Smooth muscle cell (in vitro differentiated cells): ENCODE results near the gene TSPOAP1. TPM values are rescaled to one million over a fixed set of nuclear protein-coding genes. Genes with fewer than 3 reads are reported as not detected.

ENCODE experiments used
- DNase-seq: peaks from one replicate; lab custom pipeline; 2025; ENCODE audit not compliant: unreplicated experiment; lab: John Stamatoyannopoulos, UW
- H2AFZ ChIP-seq: fragments of 200-600 bp; sonication (generic); 2 replicates; pipeline ENCODE4 v1.6.0; 2016; ENCODE audit warnings: antibody characterized with exemption, low read depth, mild to moderate bottlenecking
- H3F3A ChIP-seq: fragments of 200-600 bp; sonication (generic); 2 replicates; pipeline ENCODE4 v1.6.0; 2017; ENCODE audit warnings: antibody characterized with exemption, low read depth
- H3K27ac ChIP-seq: fragments of 200-600 bp; sonication (generic); 2 replicates; pipeline ENCODE4 v1.5.1; 2016; ENCODE audit warnings: low read depth, mild to moderate bottlenecking
- H3K27me3 ChIP-seq: fragments of 200-600 bp; sonication (generic); 2 replicates; pipeline ENCODE4 v1.6.1; 2016; ENCODE audit warnings: low read depth, mild to moderate bottlenecking
- H3K36me3 ChIP-seq: fragments of 200-600 bp; sonication (generic); 2 replicates; pipeline ENCODE4 v1.5.1; 2016; ENCODE audit warnings: low read depth
- H3K4me1 ChIP-seq: fragments of 200-600 bp; sonication (generic); 2 replicates; pipeline ENCODE4 v1.5.1; 2016; ENCODE audit warnings: low read depth
- H3K4me2 ChIP-seq: fragments of 200-600 bp; sonication (generic); 2 replicates; pipeline ENCODE4 v1.6.0; 2016; ENCODE audit warnings: mild to moderate bottlenecking
- H3K4me3 ChIP-seq: fragments of 200-600 bp; sonication (generic); 2 replicates; pipeline ENCODE4 v1.5.1; 2016; ENCODE audit warnings: mild to moderate bottlenecking
- H3K79me2 ChIP-seq: fragments of 200-600 bp; sonication (generic); 2 replicates; pipeline ENCODE4 v1.6.0; 2016; ENCODE audit warnings: low read depth, mild to moderate bottlenecking
- H3K9ac ChIP-seq: fragments of 200-600 bp; sonication (generic); 2 replicates; pipeline ENCODE4 v1.6.0; 2016; ENCODE audit warnings: low read depth
- H3K9me3 ChIP-seq: fragments of 200-600 bp; sonication (generic); replicated peaks from 2 replicates; pipeline ENCODE4 v1.5.1; 2016; ENCODE audit warnings: low read depth
- H4K20me1 ChIP-seq: fragments of 200-600 bp; sonication (generic); 2 replicates; pipeline ENCODE4 v1.6.0; 2016; ENCODE audit warnings: low read depth
- CTCF ChIP-seq: fragments of 200-600 bp; sonication (generic); IDR thresholded peaks from 2 replicates; pipeline ENCODE4 v1.5.1; 2017; ENCODE audit warnings: borderline replicate concordance, mild to moderate bottlenecking, antibody characterized with exemption; ENCODE audit not compliant: insufficient read depth, poor library complexity, severe bottlenecking
- WGBS: methylation state at CpG from one replicate; pipeline ENCODE4 v1.1.7; 2016; ENCODE audit warnings: low lambda C conversion rate; 5-methylcytosine and 5-hydroxymethylcytosine counted together
- polyA plus RNA-seq: library from polyadenylated mRNA; unstranded; fragments of >200 nt; fragmentation: Nextera tagmentation; extraction: Ambion mirVana; gene quantifications from 2 replicates; pipeline ENCODE4 v1.2.1, GENCODE V29; 2016
- total RNA-seq: library from RNA; depleted of rRNA; stranded (reverse); fragments of >200 nt; gene quantifications from 2 replicates; pipeline ENCODE4 v1.2.3, GENCODE V29; 2014

The TSPOAP1 gene
- total and polyA plus RNA-seq, 2 experiments from 2014 or later, result 7.0 to 11.7 TPM

GRCh38 chr17:58272367-58273280 lies 56.0 kb downstream of the TSPOAP1 start:
- no peaks in the 10 kb centered on the region for H3K9me3 ChIP-seq
- no peaks in the 10 kb centered on the region for H3F3A ChIP-seq
- H3K9ac ChIP-seq, result no peak overlapping the region
- H3K27ac ChIP-seq, result no peak overlapping the region
- no peak overlapping the region for H3K4me3 ChIP-seq
- no peaks in the 10 kb centered on the region for H4K20me1 ChIP-seq
- no peaks in the 10 kb centered on the region for H3K36me3 ChIP-seq
- no peaks in the 10 kb centered on the region for H3K79me2 ChIP-seq
- H3K27me3 ChIP-seq, result no peaks in the 10 kb centered on the region
- H3K4me2 ChIP-seq, result no peak overlapping the region
- no peaks in the 10 kb centered on the region for H3K4me1 ChIP-seq
- DNase-seq, result no peak
- no peak for TF ChIP-seq CTCF
- H2AFZ ChIP-seq, result no peak overlapping the region
- 95% methylated on average over 12 of the region's 12 CpGs for WGBS

GRCh38 chr17:58271216-58271931 lies 57.2 kb downstream of the TSPOAP1 start:
- 93% methylated on average over 21 of the region's 21 CpGs for WGBS

DNA sequence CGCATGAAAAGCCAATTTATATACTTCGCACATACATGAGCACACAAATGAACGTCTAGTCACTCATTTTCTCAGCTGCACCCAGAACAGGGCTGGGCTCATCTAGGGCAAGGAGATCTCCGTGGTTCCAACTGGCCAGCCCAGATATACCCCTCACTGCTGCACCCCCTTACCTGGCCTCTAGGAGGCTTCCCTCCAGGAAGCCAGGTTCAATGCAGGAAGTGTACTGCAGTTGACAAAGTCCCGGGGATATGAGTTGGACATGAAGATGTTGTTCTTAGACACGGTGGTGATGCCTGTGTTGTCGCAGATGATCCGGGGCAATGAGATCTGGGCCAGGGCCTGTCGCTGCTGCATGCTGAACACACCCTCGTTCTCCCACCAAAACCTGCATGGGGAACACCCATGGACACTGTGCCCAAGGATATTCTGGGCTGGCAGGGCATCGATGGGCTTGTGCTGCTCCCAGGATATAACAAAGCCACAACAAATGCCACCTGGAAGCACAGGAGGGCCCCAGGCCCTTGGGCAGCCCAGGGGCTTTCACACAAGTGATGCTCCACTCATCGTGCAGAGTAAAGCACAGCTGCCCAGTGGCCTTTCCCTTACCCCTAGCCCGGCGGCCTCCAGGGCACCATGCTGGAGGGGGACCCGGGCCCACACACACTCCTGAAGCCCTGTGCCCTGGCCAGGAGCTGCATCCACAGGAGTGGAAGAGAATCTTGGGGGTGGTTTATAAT lies 57.9 kb downstream of the TSPOAP1 start:
- WGBS, result 90% methylated on average over 15 of the region's 15 CpGs
- no peak overlapping the region for H2AFZ ChIP-seq
- H3K4me1 ChIP-seq, result no peaks in the 10 kb centered on the region
- no peaks in the 10 kb centered on the region for H4K20me1 ChIP-seq
- no peak overlapping the region for H3K4me2 ChIP-seq
- no peaks in the 10 kb centered on the region for H3F3A ChIP-seq
- no peak for DNase-seq
- no peaks in the 10 kb centered on the region for H3K9me3 ChIP-seq
- H3K27me3 ChIP-seq, result peaks cover 5% of the 10 kb centered on the region
- no peaks in the 10 kb centered on the region for H3K36me3 ChIP-seq
- no peak overlapping the region for H3K27ac ChIP-seq
- H3K79me2 ChIP-seq, result no peaks in the 10 kb centered on the region
- no peak overlapping the region for H3K9ac ChIP-seq
- H3K4me3 ChIP-seq, result no peak overlapping the region
- no peak for TF ChIP-seq CTCF

More at GRCh38 chr17:58271216-58271931, 57.2 kb downstream of the TSPOAP1 start:
- H3F3A ChIP-seq, result no peaks in the 10 kb centered on the region
- H3K4me1 ChIP-seq, result no peaks in the 10 kb centered on the region
- H3K27me3 ChIP-seq, result peaks cover 3% of the 10 kb centered on the region
- no peak for DNase-seq
- no peaks in the 10 kb centered on the region for H3K79me2 ChIP-seq
- no peaks in the 10 kb centered on the region for H3K9me3 ChIP-seq
- no peak overlapping the region for H3K4me2 ChIP-seq
- H3K9ac ChIP-seq, result no peak overlapping the region
- no peak overlapping the region for H3K27ac ChIP-seq
- TF ChIP-seq CTCF, result no peak
- no peak overlapping the region for H3K4me3 ChIP-seq
- no peaks in the 10 kb centered on the region for H3K36me3 ChIP-seq
- H2AFZ ChIP-seq, result no peak overlapping the region
- no peaks in the 10 kb centered on the region for H4K20me1 ChIP-seq
